HG02852 (cell line): Measurements from ENCODE around the gene NOBOX.
"Not testable (repeated sequence)": the region's sequence is repeated elsewhere in the genome, so short reads cannot be mapped to it uniquely, and the experiment has no call there.

Source experiments
- ATAC-seq: cut with Tn5 transposase; IDR thresholded peaks from one replicate; pipeline ENCODE4 v1.9.1; 2021; ENCODE audit warnings: mild to moderate bottlenecking, moderate library complexity; ENCODE audit not compliant: unreplicated experiment

Gene NOBOX

DNA sequence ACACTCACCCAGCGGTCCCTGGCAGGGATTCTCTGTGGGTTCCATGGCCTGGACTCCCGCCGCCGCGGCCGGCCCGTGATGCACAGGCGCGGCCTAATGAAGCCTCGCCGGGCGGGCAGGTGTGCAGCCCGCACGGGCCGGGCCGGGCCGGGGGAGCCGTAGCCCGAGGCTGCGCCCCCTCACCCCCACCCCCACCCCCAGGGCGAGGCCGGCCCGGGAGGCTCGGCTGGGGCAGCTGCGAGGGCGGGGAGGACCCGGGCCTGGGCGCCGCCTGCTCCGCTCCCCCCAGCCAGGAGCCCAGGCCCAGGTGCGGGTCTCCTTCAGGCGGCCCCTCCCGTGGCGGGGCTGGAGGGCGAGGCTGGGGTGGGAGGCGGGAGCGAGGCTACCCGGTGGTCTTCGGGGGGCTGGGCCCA, at the start of gene NOBOX:
TSS of gene NOBOX (minus strand) at position 45 of the 413 bp plus-strand sequence.
- no peak for ATAC-seq

DNA sequence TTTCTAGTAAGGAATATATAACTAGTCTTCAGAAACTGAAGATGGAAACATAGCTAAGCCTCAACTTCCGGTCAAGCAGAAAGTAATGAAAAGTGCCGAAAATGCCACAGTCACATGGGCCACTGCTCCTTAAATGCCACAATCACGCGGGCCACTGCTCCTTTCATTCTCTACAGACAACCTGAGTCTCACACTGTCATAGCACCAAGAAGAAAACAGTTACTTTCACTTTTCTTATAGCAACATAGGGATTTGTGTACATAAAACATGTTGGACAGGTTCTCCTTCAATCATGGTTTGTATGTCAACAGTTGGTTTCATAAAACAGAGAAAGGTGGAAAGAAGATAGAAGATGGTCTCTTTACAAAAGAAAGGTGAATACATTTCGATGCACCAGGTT, 48.6 kb upstream of the NOBOX start:
- peak; percentile 54 for ATAC-seq

DNA sequence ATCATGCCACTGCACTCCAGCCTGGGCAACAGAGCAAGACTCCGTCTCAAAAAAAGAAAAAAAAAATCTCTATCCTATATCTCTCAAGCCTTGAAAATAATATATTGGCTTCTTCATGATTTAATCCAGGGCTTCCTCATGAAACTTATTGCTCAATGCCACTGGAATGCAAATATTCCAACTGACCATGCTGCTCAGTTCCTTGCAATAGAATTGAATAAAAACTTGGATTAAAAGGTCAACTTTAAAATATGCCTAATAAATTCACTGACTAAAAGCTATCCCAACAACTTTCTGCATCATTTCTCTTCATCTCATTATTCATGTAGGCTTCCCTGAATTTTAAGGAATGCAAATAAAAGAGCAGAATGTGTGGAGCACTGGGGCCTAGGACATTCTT, 42.1 kb upstream of the NOBOX start:
- no peak for ATAC-seq

DNA sequence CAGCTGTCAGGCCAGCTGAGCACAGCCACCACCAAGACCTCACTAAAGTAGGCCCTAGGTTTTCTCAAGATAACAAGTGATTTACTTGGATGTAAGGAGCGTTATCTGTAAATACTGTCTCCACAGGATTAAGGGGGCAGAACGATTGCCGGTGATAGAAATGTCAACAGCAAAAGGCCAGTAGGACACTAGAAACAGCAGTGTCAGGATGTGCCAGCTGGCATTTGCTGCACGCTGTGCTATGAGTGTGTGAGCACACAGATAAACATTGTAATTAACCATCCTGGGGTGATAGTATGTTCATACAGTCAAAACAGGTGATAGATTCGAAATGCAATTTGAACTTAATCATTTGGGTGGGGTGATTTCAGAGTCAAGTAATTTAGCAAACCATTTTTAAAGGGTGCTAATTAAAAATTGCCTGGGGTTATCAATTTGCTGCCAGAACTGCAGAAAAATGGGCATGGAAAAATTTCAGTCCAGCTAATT, 36.3 kb upstream of the NOBOX start:
- ATAC-seq: no peak

DNA sequence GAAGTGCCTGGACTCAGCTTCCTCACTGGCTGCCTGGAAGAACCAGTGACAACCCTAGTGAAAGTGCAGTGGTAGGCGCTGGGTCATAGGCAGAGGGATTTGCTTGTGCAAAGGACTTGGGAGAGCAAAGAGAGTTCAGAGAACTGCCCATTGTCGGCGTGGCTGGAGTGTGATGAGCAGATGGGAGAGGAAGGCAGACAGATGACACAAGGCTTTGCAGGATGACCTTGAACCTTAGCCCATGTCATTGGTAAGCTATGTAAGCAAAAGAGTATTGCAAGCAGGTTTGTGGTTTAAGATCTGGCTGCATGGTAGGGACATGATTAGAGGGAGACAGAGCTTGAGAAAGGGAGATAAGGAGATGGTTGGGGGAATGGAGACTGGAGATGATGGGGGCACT, 35.3 kb upstream of the NOBOX start:
- ATAC-seq: no peak

DNA sequence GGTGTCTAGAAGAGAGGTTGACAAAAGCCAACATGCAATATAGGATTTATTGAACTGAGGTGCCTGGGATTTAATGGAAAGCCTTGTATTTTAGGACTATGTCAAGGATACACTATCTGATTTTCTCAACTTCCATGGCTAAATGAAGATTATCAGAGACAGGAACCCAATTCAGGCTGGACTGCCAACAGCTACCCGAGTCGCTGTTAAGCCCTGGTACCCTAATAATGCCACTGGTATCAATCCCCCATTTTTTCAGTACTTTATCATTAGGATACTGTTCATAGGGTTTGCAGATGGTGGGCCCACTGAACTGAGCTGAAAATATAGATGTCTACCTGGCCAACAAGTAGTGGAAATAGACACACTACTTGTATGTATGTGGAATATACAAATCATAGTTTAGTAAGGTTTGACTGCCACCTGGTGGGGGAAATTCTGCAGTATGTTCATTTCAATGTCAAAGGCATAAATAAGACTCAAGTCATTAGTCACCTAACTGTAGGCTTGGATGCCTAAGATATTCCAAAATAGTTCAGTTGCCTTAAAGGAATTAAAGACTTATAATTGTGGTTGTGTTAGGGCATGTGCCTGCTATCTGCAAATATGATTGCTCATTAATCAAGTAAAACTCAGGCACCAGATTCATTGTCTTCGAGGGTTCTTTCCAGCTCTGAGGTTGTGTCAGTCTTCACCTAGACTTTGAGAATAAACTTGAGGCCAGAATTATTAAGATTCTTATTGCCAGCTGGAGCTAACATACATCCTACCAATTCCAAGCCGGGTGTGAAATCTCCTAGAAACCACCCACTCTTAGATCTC, 34.1 kb upstream of the NOBOX start:
- ATAC-seq: peak; percentile 81

DNA sequence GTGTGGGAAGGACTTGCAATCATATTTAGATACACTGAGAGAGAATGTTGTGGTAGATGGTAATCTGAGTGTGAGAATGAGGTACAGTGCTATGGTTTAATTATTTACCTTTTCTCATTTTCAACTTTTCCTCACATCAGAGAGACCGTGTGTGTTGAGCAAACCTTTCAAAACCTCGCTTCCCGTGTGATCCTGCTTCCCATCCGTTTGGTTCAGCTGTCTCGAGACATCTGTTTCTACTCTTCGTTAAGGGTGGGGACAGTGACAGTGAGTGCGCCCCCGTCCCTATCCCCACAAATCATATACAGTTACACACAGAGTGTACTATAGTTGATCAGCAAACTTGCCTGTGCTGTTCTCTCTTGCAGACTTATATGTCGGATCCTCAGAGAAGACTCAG, 33.0 kb upstream of the NOBOX start:
- ATAC-seq: no peak

DNA sequence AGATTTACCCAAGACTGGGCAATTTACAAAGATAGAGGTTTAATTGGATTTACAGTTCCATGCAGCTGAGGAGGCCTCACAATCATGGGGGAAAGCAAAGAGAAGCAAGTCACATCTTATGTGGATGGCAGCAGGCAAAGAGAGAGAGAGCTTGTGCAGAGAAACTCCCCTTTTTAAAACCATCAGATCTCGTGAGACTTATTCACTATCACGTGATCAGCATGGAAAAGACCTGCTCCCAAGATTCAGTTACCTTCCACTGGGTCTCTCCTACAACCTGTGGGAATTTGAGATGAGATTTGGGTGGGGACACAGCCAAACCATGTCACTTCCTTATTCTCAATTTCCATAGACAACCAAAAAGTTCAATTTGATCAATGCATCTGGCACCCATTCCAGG, 24.9 kb upstream of the NOBOX start:
- ATAC-seq: no peak

DNA sequence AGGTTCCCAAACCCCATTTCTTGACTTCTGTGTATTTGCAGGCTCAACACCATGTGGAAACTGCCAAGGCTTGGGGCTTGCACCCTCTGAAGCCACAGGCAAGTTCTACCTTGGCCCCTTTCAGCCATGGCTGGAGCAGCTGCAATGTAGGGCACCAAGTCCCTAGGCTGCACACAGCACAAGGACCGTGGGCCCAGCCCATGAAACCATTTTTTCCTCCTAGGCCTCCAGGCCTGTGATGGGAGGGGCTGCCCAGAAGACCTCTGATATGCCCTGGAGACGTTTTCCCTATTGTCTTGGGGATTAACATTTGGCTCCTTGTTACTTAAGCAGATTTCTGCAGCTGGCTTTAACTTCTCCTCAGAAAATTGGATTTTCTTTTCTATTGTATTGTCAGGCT, 24.0 kb upstream of the NOBOX start:
- not testable (repeated sequence) for ATAC-seq

DNA sequence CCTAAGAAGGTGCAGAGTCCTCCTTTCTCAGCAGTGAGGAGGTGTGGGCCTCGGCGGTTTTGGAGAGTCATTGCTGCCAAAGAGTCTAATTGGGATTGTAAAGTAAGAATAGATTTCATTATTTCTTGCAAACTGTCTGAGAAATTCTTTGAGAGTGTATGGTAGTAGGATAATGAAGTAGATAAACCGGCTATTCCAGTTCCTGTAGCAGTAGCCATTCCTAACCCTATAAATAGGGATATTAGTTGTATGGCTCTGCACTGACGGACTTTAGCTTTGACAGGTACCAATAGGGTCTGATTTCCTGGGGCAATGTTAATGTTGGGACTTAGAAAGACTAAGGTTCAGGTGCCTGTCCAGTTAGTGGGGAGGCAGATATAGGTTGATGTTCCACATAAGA, 15.4 kb upstream of the NOBOX start:
- ATAC-seq: not testable (repeated sequence)

DNA sequence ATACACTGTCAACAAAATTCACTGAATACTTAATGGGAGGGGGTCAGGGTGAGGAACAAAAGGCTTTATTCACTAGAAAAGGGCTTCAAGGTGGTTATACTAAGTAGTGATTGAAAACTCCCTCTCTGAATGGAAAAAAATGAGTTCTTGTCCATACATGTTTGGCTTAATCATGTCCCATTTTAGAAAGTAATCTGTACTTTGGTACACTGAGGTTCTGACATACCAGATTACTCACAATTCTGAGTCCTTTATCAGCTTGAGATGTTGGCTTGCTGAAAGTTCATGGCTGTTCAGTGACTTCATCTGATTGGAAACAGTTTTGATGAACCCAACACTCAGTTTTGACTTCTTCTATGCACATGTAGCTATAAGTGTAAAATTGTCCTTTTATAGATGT, 12.8 kb upstream of the NOBOX start:
- ATAC-seq: no peak

DNA sequence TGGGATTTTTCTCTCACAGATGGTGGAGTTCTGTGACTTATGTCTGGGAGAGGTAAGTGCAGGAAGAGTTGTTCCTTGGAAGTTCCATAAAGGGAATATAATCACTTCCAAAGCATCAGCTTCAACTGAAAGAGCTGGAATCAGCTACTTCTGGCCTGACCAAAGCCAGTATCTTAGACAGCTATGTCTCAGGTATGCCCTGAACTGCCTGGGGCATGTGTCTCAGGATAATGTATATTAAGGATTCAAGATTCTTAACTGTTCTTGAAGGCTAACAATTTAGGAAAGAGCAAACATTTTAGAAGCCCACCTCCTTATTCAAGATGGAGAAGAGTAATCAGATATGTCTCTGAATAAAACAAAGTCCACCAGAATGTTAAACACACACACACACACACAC, 12.4 kb upstream of the NOBOX start:
- no peak for ATAC-seq

DNA sequence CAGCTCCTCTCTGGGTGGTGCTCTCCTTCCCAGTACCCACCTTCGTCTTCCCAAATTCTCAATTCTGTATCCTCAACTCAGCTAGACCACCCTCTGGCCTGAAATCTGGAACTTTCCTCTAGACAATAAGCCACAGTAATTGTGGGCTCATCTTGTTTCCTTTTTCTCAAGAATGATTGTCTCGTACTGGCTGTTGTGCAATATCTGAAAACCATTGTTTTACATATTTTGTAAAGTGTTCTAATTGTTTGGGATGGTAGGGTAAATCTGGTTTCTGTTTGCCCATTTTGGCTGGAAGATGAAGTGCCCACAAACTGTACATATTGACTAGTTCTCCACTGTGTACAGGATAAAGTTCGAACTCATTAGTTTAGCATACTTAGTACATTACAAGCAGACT, 11.3 kb upstream of the NOBOX start:
- ATAC-seq: no peak

DNA sequence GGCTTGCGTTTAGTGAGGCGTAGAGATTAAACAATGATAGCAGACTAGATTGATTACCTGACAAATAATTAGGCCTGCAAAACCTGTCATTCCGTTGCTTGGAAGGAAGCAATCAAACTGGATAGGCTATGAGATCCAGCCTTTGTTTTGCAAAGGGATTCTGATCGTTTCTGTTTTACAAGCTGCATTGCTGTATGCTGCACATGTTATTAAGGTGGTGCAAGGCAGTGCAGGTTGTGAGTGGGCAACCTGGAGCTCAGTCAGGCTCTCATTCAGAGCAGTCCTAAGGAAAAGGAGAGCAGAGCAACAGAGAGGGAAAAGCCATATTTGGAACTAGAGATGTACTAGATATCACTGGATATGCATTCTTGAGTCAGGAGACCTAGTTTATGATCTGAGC, 6.9 kb upstream of the NOBOX start:
- no peak for ATAC-seq

DNA sequence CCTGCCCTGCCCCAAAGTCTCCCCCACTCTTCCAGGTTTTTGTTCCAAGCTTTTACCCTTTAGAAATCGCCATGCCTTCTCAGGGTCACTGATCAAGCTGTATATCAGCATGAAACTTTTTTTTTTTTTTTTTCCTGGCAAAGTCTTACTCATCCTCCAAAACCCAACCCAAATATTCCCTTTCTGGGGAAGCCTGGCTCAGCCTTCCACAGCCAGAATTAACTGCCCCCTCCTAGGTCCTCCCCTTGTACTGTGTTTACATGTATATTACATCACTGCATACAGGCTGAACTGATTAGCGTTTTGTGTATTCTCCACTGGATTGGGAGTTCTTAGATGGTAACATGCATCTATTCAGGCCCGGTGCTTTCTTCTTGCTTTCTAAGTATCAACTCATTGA, 4.6 kb upstream of the NOBOX start:
- no peak for ATAC-seq

DNA sequence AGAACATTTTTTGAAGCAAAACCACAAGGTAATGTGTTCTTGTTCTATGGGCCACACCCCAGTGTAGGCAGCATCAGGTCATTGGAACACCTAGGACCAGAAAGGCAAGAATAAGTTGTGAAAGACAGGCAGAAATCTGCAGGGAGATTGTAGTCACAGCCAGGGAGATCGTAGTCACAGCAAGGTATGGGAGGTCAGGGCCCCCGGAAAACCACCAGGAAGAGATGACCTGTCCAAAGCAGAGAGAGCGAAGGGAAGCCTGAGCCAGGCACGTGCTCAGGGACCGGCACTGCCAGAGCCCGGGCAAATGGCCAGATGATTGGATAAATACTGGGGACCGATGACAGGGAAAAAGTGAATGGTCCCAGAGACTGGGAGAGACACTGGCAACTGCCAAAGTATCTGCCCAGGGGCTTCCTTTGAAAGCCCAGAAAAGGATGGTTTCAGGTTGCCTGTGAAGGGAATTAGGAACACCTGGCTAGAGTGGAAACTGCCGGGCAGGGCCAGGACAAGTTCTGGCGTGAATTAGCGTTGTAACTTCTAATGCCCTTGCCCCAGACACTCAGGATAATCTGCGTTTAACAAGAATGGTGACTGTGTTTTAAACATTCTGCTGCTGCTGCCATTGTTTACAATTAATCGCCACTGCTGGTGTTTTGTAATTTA, 3.9 kb upstream of the NOBOX start:
- ATAC-seq: no peak

DNA sequence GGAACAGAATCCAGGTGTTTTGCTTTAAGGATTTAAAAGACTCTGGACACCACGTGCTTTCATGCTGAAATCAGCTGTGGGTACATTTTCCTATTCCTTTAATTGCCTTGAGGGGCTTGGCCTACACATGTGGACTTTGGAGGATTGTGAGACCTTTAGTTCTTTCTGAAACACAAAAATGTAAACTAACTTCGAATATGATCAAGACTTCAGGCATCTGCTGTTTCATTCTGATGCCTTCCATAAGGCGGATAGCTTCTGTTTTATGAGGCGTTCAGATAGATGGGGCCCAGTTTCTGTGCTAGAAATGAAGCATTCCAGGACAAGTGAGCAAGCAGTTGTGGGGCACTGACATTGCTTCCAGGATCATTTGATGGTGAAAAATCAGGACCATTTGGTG, 1.5 kb upstream of the NOBOX start:
- no peak for ATAC-seq

DNA sequence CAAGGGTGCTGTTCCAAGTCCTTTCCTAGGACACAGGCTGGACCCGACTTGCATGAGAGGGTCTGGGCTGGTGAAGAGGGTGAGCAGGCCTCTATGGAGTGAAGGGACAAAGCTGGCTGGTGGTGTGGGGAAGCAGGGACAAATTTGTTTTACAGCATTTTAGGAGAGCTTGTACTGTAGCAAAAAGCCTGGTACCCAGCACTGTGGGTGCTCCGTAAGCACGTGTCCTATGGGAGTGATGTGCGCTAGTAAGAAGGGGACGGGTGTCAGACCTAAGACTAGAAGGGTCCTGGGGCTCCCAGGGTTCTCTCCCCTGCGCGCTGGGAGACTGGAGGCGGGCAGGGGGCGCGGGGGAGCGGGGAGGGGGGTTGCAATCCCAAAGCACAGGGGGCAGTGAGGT, 391 bp downstream of the NOBOX start:
- ATAC-seq: no peak

DNA sequence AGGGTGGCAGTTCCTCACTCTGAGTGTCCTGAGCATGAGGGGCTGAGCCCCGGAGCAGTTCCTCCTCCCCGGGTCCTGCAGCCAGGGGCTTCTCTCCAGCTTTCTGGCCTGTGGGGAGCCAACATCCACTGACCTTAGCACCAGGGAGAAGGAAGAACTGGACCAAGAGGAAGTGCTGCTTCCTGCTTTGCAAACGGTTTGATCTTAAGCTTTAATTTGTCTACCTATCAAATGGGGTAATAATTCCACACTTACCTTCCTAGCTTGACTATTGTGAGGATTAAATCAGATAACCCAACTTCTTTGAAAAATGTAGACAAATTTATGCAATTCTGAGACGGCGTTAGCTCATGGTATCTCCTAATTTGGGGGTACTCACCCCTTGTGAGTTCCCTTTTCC, 2.0 kb downstream of the NOBOX start:
- no peak for ATAC-seq

DNA sequence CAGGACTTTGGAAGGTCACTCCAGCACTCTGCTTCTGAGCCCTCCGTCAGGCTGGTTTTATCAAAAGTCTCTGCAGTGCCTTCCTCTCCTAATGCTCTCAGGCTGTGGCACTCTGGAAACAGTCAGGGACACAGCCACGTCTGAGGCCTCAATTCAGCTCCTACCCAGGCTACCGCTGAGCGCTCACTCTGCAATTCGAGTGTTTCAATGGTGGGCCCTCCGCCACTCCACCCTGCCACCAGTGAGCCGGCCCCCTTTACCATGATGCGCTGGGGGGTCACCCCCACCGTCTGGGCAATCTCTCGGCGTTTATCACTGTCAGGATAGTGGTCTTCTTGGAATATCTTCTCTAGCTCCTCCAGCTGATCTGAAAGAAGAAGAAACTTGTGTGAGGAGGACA, 3.5 kb downstream of the NOBOX start:
- no peak for ATAC-seq

DNA sequence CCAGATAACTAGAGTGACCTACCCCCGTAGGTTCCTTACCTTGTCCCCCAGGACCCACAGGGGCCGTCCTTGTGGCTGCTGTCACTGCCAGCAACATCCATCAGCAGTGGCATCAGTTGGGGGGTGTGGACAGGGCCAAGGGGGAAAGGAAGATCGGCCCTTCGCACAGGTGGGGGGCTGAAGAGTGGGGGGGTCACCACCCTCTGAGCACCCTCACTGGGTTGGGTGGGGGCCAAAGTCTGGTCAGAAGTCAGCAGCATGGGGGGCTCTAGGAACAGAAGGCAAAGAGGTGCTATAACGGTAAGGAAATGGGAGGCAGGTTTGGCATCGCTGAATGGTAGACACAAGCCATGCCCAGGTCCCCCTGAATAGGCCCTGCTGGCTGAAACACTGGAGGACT, 4.6 kb downstream of the NOBOX start:
- no peak for ATAC-seq

DNA sequence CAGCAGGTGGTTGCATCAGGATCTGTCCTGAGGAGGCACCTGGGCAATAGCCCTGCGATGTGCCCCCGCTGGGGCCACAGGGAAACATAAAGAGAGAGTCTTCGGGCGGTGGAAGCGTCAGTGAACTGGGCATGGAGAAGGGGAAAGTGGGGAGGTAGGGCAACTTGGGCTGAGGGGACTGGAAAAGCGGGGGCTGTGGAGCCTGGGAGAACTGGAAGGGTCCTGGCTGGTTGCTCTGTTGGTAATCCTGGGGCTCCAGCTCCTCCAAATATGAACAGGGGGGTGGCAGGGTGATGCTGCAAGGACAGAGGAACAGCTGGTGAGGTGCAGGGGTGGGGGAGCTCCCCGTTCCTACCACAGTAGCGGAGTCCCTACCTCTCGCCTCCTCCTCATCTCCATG, 5.2 kb downstream of the NOBOX start:
- ATAC-seq: no peak
